H1 (cell line): Measurements from ENCODE around the gene RPS26. TPM values are rescaled to one million over a fixed set of nuclear protein-coding genes. Genes with fewer than 3 reads are reported as not detected.

Source experiments
- CTCF ChIA-PET: fragments of 300-600 bp; sonication (Branson Sonifier 250); formaldehyde crosslinking; loops from one replicate; lab custom pipeline; 2021; ENCODE audit not compliant: partially characterized antibody; lab: Charles Lee
- POLR2A ChIA-PET: fragments of 300-600 bp; sonication (Branson Sonifier 250); formaldehyde crosslinking; loops from one replicate; lab custom pipeline; 2021; ENCODE audit warnings: inconsistent platforms; ENCODE audit not compliant: partially characterized antibody; lab: Charles Lee
- DNase-seq, 2 experiments: peaks; one replicate each; pipeline versions ENCODE4 v3.0.0 to v3.0.0-alpha.2; 2010 to 2022; ENCODE audit warnings: low spot score in 2 of 2, low read depth in 1 of 2, mixed read lengths in 1 of 2
- FAIRE-seq: peaks from 2 replicates; lab custom pipeline; 2011; peaks lifted over from hg19 to GRCh38; lab: Jason Lieb, UNC
- H2AFZ ChIP-seq: 2 replicates; pipeline ENCODE4 v1.8.1; 2012; ENCODE audit warnings: low read length, inconsistent platforms
- H2AK5ac ChIP-seq: 2 replicates; pipeline ENCODE4 v1.6.1; 2013; ENCODE audit warnings: low read depth, low read length
- H2BK120ac ChIP-seq: replicated peaks from 2 replicates; pipeline ENCODE3; 2013; ENCODE audit warnings: low read depth, low read length, inconsistent platforms
- H2BK12ac ChIP-seq: 2 replicates; pipeline ENCODE4 v1.6.1; 2013; ENCODE audit warnings: low read depth, low read length
- H2BK15ac ChIP-seq: 2 replicates; pipeline ENCODE4 v1.6.1; 2013; ENCODE audit warnings: low read length
- H2BK20ac ChIP-seq: 2 replicates; pipeline ENCODE4 v1.6.1; 2013; ENCODE audit warnings: low read length
- H2BK5ac ChIP-seq: 2 replicates; pipeline ENCODE4 v1.6.1; 2013; ENCODE audit warnings: low read depth, low read length
- H3K14ac ChIP-seq: 2 replicates; pipeline ENCODE4 v1.6.1; 2013; ENCODE audit warnings: inconsistent platforms; ENCODE audit not compliant: insufficient read length
- H3K18ac ChIP-seq: 2 replicates; pipeline ENCODE4 v1.6.1; 2013; ENCODE audit warnings: low read length; ENCODE audit errors: extremely low read depth
- H3K23ac ChIP-seq: 2 replicates; pipeline ENCODE4 v1.6.1; 2013; ENCODE audit warnings: inconsistent platforms; ENCODE audit not compliant: insufficient read length
- H3K23me2 ChIP-seq: 2 replicates; pipeline ENCODE4 v1.6.1; 2013; ENCODE audit warnings: low read depth, low read length
- H3K27ac ChIP-seq: 2 replicates; pipeline ENCODE4 v1.6.1; 2011; ENCODE audit warnings: low read depth, low read length, inconsistent platforms
- H3K27me3 ChIP-seq, 4 experiments: replicated peaks in 1 of 4; 1 replicate in 1 of 4; 2 replicates in 3 of 4; pipeline versions ENCODE4 v1.6.1 to v1.8.1; 2011 to 2013; ENCODE audit warnings: low read length in 3 of 4, mild to moderate bottlenecking in 3 of 4, inconsistent platforms in 2 of 4, mixed read lengths in 2 of 4, moderate library complexity in 1 of 4; ENCODE audit not compliant: control insufficient read depth in 3 of 4, insufficient read depth in 3 of 4; ENCODE audit errors: extremely low read depth in 1 of 4
- H3K36me3 ChIP-seq, 4 experiments: 2 replicates each; pipeline versions ENCODE4 v1.6.1 to v1.8.1; 2011 to 2013; ENCODE audit warnings: mild to moderate bottlenecking in 4 of 4, low read length in 3 of 4, moderate library complexity in 2 of 4, control low read depth in 1 of 4, inconsistent platforms in 1 of 4; ENCODE audit not compliant: insufficient read depth in 4 of 4, control insufficient read depth in 2 of 4
- H3K4ac ChIP-seq: replicated peaks from 2 replicates; pipeline ENCODE3; 2013; ENCODE audit warnings: low read length, low read depth, mixed read lengths, inconsistent platforms; ENCODE audit not compliant: insufficient read length
- H3K4me1 ChIP-seq, 4 experiments: replicated peaks in 1 of 4; 1 replicate in 1 of 4; 2 replicates in 3 of 4; pipeline versions ENCODE4 v1.6.1 to v1.8.1; 2011 to 2013; ENCODE audit warnings: low read length in 3 of 4, inconsistent platforms in 2 of 4, mixed read lengths in 1 of 4; ENCODE audit not compliant: insufficient read depth in 4 of 4, control insufficient read depth in 3 of 4
- H3K4me2 ChIP-seq, 2 experiments: 2 replicates each; pipeline versions ENCODE4 v1.6.1 to v1.8.1; 2011 to 2013; ENCODE audit warnings: low read depth in 2 of 2, low read length in 2 of 2, control low read depth in 1 of 2, inconsistent platforms in 1 of 2, mild to moderate bottlenecking in 1 of 2; ENCODE audit not compliant: insufficient read depth in 1 of 2
- H3K4me3 ChIP-seq, 4 experiments: fragments of 200-600, 300-600 bp in 1 of 4; sonication (generic), shearing (Covaris generic), sonication (Bioruptor Twin) in 1 of 4; 2 replicates each; pipeline versions ENCODE4 v1.5.1 to v1.8.1; 2011 to 2016; ENCODE audit warnings: low read length in 4 of 4, low read depth in 3 of 4, control low read depth in 2 of 4, inconsistent platforms in 2 of 4, mild to moderate bottlenecking in 2 of 4, mixed read lengths in 1 of 4, moderate library complexity in 1 of 4; ENCODE audit not compliant: insufficient read depth in 2 of 4; ENCODE audit errors: extremely low read depth in 1 of 4
- H3K56ac ChIP-seq: replicated peaks from 2 replicates; pipeline ENCODE3; 2013; ENCODE audit warnings: low read depth, mild to moderate bottlenecking, mixed read lengths, low read length, inconsistent platforms; ENCODE audit not compliant: insufficient read length
- H3K79me1 ChIP-seq: 2 replicates; pipeline ENCODE4 v1.6.1; 2013; ENCODE audit warnings: low read depth, low read length, control low read depth
- H3K79me2 ChIP-seq, 2 experiments: 2 replicates each; pipeline versions ENCODE4 v1.6.1 to v1.8.1; 2012 to 2013; ENCODE audit warnings: low read length in 2 of 2, mild to moderate bottlenecking in 2 of 2, inconsistent platforms in 1 of 2; ENCODE audit not compliant: insufficient read depth in 2 of 2, control insufficient read depth in 1 of 2
- H3K9ac ChIP-seq, 4 experiments: replicated peaks in 1 of 4; 1 replicate in 1 of 4; 2 replicates in 3 of 4; pipeline versions ENCODE4 v1.6.1 to v1.8.1; 2011 to 2013; ENCODE audit warnings: low read depth in 3 of 4, low read length in 3 of 4, control low read depth in 2 of 4, mild to moderate bottlenecking in 2 of 4, moderate library complexity in 2 of 4, inconsistent platforms in 1 of 4; ENCODE audit errors: extremely low read depth in 1 of 4
- H3K9me3 ChIP-seq, 2 experiments: 2 replicates each; pipeline versions ENCODE4 v1.6.1 to v1.8.1; 2012 to 2013; ENCODE audit warnings: mild to moderate bottlenecking in 2 of 2, moderate library complexity in 2 of 2, control low read depth in 1 of 2, inconsistent platforms in 1 of 2, low read depth in 1 of 2, low read length in 1 of 2, mixed read lengths in 1 of 2; ENCODE audit not compliant: insufficient read depth in 2 of 2
- H4K20me1 ChIP-seq, 2 experiments: replicated peaks in 1 of 2; 2 replicates each; pipeline versions ENCODE3 to v1.8.1; 2011 to 2013; ENCODE audit warnings: inconsistent platforms in 2 of 2, low read length in 2 of 2, mild to moderate bottlenecking in 1 of 2; ENCODE audit not compliant: insufficient read depth in 2 of 2, control insufficient read depth in 1 of 2
- H4K5ac ChIP-seq: 2 replicates; pipeline ENCODE4 v1.6.1; 2013; ENCODE audit warnings: low read length, low read depth, mixed read lengths, inconsistent platforms; ENCODE audit not compliant: insufficient read length
- H4K8ac ChIP-seq: 2 replicates; pipeline ENCODE4 v1.8.0; 2013; ENCODE audit warnings: mild to moderate bottlenecking, moderate library complexity, low read length, inconsistent platforms; ENCODE audit not compliant: insufficient read depth; ENCODE audit errors: extremely low read depth
- H4K91ac ChIP-seq: replicated peaks from 2 replicates; pipeline ENCODE3; 2013; ENCODE audit warnings: low read length, mixed read lengths, inconsistent platforms; ENCODE audit not compliant: insufficient read length
- BCL11A ChIP-seq, 2 experiments: IDR thresholded peaks; one replicate each; pipeline ENCODE4 v1.6.1; 2011; ENCODE audit warnings: low read depth in 2 of 2, low read length in 2 of 2, mild to moderate bottlenecking in 2 of 2
- CBX5 ChIP-seq: fragments of 300-800, 300-1000 bp; sonication (generic); IDR thresholded peaks from 2 replicates; pipeline ENCODE4 v1.7.1; 2016; ENCODE audit warnings: antibody characterized with exemption, low read length, low read depth
- EGR1 ChIP-seq: IDR thresholded peaks from 2 replicates; pipeline ENCODE4 v1.6.1; 2011; ENCODE audit warnings: low read depth, low read length, borderline replicate concordance
- HDAC2 ChIP-seq, 2 experiments: fragments of 300-600 bp in 1 of 2; sonication (generic) in 1 of 2; IDR thresholded peaks; 2 replicates each; pipeline ENCODE4 v1.6.1; 2011 to 2012; ENCODE audit warnings: low read depth in 2 of 2, low read length in 2 of 2, mild to moderate bottlenecking in 2 of 2, moderate library complexity in 2 of 2, borderline replicate concordance in 1 of 2, inconsistent platforms in 1 of 2
- HDAC6 ChIP-seq: IDR thresholded peaks from one replicate; pipeline ENCODE4 v1.7.1; 2012; ENCODE audit warnings: low read depth, mild to moderate bottlenecking, inconsistent platforms, low read length, moderate library complexity
- MAFK ChIP-seq: IDR thresholded peaks from 2 replicates; pipeline ENCODE4 v1.6.1; 2012; ENCODE audit warnings: low read depth, mild to moderate bottlenecking, improper control_type of control experiment, low read length
- MAX ChIP-seq: IDR thresholded peaks from 2 replicates; pipeline ENCODE4 v1.6.1; 2012; ENCODE audit warnings: inconsistent platforms
- RFX5 ChIP-seq: IDR thresholded peaks from 2 replicates; pipeline ENCODE4 v1.6.1; 2011; ENCODE audit warnings: low read depth, low read length, improper control_type of control experiment, borderline replicate concordance
- RNF2 ChIP-seq: fragments of 200-900, 300-1000 bp; sonication (generic); IDR thresholded peaks from 2 replicates; pipeline ENCODE4 v1.7.1; 2016; ENCODE audit warnings: borderline replicate concordance, low read depth, mild to moderate bottlenecking, antibody characterized with exemption, low read length; ENCODE audit not compliant: poor library complexity, severe bottlenecking; ENCODE audit errors: missing control alignments
- TEAD4 ChIP-seq: IDR thresholded peaks from 2 replicates; pipeline ENCODE4 v1.6.1; 2012; ENCODE audit warnings: low read depth, low read length, inconsistent platforms, mixed read lengths
- polyA plus RNA-seq, 7 experiments: library from polyadenylated mRNA; depleted of rRNA in 3 of 7; stranded (reverse) in 5 of 7; unstranded in 2 of 7; fragments of >200 nt in 5 of 7; fragments of 200-250 nt in 2 of 7; gene quantifications; 1 replicate in 5 of 7; 2 replicates in 1 of 7; 4 replicates in 1 of 7; pipeline versions ENCODE4 v1.2.1 to v1.2.3, GENCODE V29; 2011 to 2013; ENCODE audit warnings: missing spikeins in 2 of 7, mixed read lengths in 2 of 7
- total RNA-seq: library from RNA; stranded (reverse); fragmentation: NEBNext Ultra II Directional; extraction: Animal tissue kit (Norgen Biotek cat#: 25700); gene quantifications from 2 replicates; pipeline ENCODE4 v1.2.1, GENCODE V29; 2021

The RPS26 gene
- total and polyA plus RNA-seq, 2 of the 8 experiments (the other 6 are each of a cell fraction or from before 2014, with no cell fraction given) = 53.4 to 1,922 TPM

- Histone ChIP-seq H3K27me3 (no peaks in the 10 kb centered on the region), H3K4me2 (no peak overlapping the region), H3K18ac (no peak overlapping the region), H3K4ac (no peak overlapping the region), H3K36me3 (peaks cover 7 to 37% (median 19%) of the 10 kb centered on the region in 4 experiments; a peak in 7 of 8 replicates), H3K4me1 (no peaks in the 10 kb centered on the region), H3K14ac (no peak overlapping the region), H4K8ac (no peak overlapping the region), H3K9me3 (no peaks in the 10 kb centered on the region), H2BK12ac (no peak overlapping the region), H3K27ac (no peak overlapping the region), H2BK20ac (no peak overlapping the region), H3K56ac (no peak overlapping the region), H3K23me2 (no peaks in the 10 kb centered on the region), H2BK5ac (no peak overlapping the region), H4K5ac (no peak overlapping the region), H3K4me3 (no peak overlapping the region), H2BK120ac (no peak overlapping the region), H3K79me2 (no peaks in the 10 kb centered on the region), H2AFZ (no peak overlapping the region), H3K9ac (no peak overlapping the region), H3K79me1 (no peaks in the 10 kb centered on the region; the same call in 1 of the 2 replicates), H2AK5ac (no peak overlapping the region), H2BK15ac (no peak overlapping the region), H4K20me1 (no peaks in the 10 kb centered on the region), H3K23ac (no peak overlapping the region), H4K91ac (no peak overlapping the region)
- no peak for TF ChIP-seq HDAC2 (IDR thresholded peaks at IDR 0.05; ENCODE audit: borderline replicate concordance in 1 of 2, low read depth in 2 of 2, low read length in 2 of 2)
- TF ChIP-seq MAX = no peak
- no peak for TF ChIP-seq RNF2
- no peak for TF ChIP-seq TEAD4
- no peak for TF ChIP-seq CBX5
- TF ChIP-seq HDAC6 = no peak
- TF ChIP-seq RFX5 = no peak
- no peak for TF ChIP-seq MAFK
- no peak for TF ChIP-seq BCL11A (IDR thresholded peaks at IDR 0.05; ENCODE audit: low read depth in 2 of 2, low read length in 2 of 2)
- no peak for TF ChIP-seq EGR1
- ChIA-PET POLR2A (interaction anchor here (1.1 to 2.2 kb wide), 12 partner anchors 8 to 55 kb away, joined by 3 to 12 read pairs (median 5); partner anchors contain the start of genes IKZF4, RAB5B and SUOX), CTCF (interaction anchor here (0.6 to 18.1 kb wide), 27 partner anchors 9 to 919 kb away, joined by 3 to 256 read pairs (median 4); partner anchors contain the start of genes IKZF4 and SUOX)
- no peak for FAIRE-seq
- DNase-seq = no peak
These were observed 12.6 kb upstream of the RPS26 start for GRCh38 chr12:56029166-56029519.
